GM19455 (cell line): Measurements from ENCODE around the gene RFX3.

Source experiments
- ATAC-seq: cut with Tn5 transposase; IDR thresholded peaks from one replicate; pipeline ENCODE4 v1.9.1; 2021; ENCODE audit not compliant: unreplicated experiment

RFX3 gene

DNA sequence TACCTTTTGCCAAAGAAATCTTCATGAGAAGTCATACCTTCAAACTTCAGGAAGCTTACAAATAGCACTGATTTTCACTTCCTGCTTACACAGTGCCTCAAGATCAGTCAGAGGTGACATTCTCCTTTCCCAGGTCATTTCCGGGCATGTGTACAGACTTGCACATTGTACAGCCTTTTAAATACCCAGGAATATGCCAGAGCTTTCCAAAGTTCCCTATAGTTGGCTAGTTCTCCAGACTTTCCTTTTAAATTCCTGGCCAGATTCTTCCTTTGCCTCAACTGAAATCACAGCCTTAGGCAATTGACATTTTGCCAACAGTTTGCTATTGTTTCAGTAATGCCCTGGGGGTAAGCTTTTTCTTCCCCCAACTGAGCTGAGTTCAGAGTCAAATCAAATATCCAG is 47.2 kb downstream of the RFX3 start:
- ATAC-seq = no peak

DNA sequence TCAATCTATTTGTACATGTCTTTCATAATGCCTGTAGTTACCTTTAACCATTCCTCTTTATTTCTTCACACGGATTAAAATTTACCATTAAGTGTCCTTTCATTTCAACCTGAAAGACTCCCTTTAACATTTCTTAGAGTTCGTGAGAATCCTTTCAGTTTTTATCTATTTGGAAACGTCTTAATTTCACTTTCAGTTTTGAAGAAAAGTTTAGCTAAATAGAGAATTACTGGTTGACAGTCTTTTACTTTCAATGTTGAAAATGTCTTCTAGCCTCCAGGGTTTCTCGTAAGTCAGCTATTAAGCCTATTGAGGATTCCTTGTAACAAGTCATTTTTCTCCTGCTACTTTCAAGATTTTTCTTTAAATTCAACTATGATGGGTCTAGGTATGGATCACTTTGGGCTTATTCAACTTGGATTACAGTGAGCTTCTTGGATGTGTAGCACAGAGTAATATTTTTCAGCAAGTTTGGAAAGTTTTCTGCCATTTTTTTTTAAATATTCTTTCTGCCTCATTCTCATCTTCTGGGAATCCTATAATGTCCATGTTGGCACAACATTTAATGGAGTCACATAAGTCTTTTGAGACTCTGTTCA is 48.5 kb downstream of the RFX3 start:
- no peak for ATAC-seq

DNA sequence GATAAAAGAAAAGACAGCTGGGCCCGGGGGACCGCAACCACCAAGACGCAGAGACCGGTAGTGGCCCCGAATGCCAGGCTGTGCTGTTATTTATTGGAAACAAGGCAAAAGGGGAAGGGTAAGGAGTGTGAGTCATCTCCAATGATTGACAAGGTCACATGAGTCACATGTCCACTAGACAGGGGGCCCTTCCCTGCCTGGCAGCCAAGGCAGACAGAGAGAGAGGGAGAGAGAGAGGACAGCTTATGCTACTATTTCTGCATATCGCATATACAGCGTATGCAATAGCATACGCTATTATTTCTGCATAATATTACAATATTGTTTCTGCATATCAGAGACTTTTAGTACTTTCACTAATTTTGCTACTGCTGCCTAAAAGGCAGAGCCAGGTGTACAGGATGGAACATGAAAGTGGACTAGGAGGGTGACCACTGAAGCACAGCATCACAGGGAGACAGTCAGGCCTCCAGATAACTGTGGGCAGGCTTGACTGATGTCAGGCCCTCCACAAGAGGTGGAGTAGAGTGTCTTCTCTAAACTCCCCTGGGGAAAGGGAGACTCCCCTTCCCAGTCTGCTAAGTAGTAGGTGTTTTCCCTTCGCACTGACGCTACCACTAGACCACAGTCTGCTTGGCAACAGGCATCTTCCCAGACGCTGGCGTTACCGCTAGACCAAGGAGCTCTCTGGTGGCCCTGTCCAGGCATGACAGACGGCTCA is 50.3 kb downstream of the RFX3 start:
- no peak for ATAC-seq

GRCh38 chr9:3474821-3475220 is 51.0 kb downstream of the RFX3 start:
- ATAC-seq = no peak

DNA sequence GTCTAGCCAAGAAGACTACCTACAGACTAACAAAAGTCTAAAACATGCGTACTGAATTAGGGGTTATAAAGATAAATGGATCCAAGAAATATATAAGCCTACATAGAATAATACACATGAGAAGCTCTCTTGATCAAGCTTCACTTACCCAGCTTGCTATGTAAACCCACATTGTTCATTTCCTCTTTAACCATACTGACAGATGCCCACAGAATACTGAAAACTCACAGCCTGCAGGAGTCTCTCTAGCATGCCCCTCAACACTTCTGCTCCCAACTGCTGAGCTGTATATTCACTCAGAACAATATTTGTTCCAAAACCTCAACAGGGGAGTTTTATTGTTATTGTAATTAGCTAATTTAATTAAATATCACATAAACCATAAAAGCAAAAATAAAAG is 52.4 kb downstream of the RFX3 start:
- no peak for ATAC-seq

- ATAC-seq = no peak
These were observed 53.9 kb downstream of the RFX3 start for GRCh38 chr9:3471883-3472282.

GRCh38 chr9:3468421-3469205 is 57.2 kb downstream of the RFX3 start:
- ATAC-seq = no peak

DNA sequence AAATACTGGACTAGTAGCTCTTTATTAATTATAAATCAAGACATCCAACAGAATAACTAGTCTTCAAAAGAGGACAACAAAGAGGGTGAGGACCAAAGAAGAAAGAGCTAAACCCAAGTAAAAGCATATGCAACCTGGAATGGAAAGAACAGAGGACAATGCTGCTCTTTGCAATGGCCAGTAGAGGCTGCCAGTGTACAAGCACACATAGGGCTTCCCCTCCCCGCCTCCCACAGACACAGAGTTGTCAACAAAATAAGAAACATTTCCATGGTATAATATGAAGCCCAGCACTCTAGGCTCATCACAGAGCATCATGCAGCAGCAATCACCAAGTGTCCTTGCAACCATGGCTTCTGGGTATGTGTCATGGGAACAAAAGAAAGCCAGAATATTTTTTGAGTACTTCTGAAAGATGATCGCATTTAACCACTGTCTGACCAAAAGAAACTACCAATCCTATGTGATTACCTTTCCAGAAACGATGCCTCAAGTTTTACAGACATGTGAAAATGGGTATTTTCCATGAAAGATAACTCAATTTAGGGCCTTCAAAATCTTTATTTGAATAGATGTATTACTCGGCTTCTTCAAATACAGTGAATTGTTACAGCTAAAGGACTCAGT is 58.1 kb downstream of the RFX3 start:
- ATAC-seq = peak; percentile 95

GRCh38 chr9:3464033-3464638 is 61.7 kb downstream of the RFX3 start:
- ATAC-seq = no peak

GRCh38 chr9:3458806-3459475 is 66.9 kb downstream of the RFX3 start:
- ATAC-seq = no peak

GRCh38 chr9:3457175-3457574 is 68.6 kb downstream of the RFX3 start:
- ATAC-seq = no peak

GRCh38 chr9:3455717-3456116 is 70.1 kb downstream of the RFX3 start:
- ATAC-seq = no peak

GRCh38 chr9:3455094-3455493 is 70.7 kb downstream of the RFX3 start:
- no peak for ATAC-seq

GRCh38 chr9:3451956-3452355 is 73.8 kb downstream of the RFX3 start:
- ATAC-seq = no peak

GRCh38 chr9:3447788-3448187 is 78.0 kb downstream of the RFX3 start:
- ATAC-seq = no peak

DNA sequence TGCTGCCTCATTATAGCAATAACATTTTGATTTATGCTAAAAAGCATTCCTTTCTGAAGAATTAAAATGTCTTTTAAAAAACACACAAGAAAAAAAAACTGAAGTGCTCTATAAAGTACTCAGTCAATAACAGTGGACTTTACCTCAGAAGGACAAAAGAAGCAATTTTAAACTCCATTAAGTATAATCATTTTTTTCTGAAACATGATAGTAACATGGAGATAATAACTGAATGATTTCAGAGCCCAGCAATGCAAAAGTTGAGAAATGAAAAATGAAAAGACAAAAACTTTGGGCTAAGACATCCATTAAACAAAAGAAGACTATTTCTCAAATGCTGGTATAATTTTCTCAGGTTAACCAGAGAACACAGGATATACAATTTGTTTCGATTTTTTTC is 78.7 kb downstream of the RFX3 start:
- no peak for ATAC-seq

- no peak for ATAC-seq
These were observed 79.5 kb downstream of the RFX3 start for GRCh38 chr9:3446313-3446712.

DNA sequence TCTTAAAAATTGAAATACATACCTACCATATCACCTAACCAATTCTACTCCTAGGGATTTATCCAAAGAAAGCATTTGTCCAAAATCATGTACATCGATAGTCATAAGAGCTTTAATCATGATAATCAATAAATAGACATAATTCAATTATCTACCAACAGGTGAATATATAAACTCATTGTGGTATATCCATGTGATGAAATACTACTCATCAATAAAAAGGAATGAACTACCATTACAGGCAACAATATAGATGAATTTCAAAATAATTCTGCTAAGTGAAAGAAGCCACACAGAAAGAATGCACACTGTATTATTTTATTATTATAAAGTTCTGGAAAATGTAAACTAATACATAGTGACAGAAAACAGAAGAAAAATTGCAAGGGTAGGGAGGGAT is 81.8 kb downstream of the RFX3 start:
- ATAC-seq = no peak

DNA sequence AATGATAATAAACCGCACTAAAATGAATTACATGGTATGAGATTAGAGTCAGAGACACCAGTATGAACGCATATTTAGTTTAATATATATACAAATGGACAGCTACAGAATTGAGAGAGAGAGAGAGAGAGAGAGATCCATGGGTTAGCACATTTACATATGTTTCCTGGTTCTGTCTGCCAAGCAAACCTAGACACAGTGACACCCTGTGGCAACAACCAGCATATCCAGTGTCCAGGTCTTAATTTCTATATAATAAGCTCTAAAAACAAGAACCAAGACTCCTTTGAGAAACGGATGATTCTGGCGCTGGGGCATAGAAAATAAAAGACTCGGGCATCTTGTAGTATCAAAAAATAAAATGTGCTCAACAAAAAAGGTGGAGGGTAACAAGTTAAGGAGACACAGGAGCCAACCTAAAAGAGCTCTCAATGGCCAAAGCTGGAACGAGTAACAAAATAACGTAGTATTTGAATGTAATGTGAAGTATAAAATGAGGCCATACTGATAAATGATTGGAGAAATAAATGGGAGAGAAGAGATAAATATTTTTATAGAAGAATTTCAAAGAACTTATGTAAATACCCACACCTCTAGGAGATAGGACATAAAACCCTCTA is 84.5 kb downstream of the RFX3 start:
- ATAC-seq = peak; percentile 70
